ENCODE results near the gene NLN.

The NLN gene

GRCh38 chr5:65749956-65750355 is 28.0 kb downstream of the NLN start:
- no peak overlapping the region for H3K27ac ChIP-seq
- TF ChIP-seq CTCF (conservative IDR thresholded peaks at IDR 0.05) (no peak), ZFX (IDR thresholded peaks at IDR 0.05) (no peak)

- TF ChIP-seq ZFX (IDR thresholded peaks at IDR 0.05) (no peak), CTCF (conservative IDR thresholded peaks at IDR 0.05) (no peak)
- H3K27ac ChIP-seq, result no peak overlapping the region
These were observed 28.9 kb downstream of the NLN start for GRCh38 chr5:65750938-65751337.

GRCh38 chr5:65753189-65753588 is 31.2 kb downstream of the NLN start:
- TF ChIP-seq CTCF (conservative IDR thresholded peaks at IDR 0.05) (no peak), ZFX (IDR thresholded peaks at IDR 0.05) (no peak)
- H3K27ac ChIP-seq, result no peak overlapping the region

- H3K27ac ChIP-seq, result no peak overlapping the region
- TF ChIP-seq CTCF (conservative IDR thresholded peaks at IDR 0.05) (no peak), ZFX (IDR thresholded peaks at IDR 0.05) (no peak)
These were observed 36.6 kb downstream of the NLN start for GRCh38 chr5:65758546-65759144.

GRCh38 chr5:65760504-65761275 is 38.7 kb downstream of the NLN start:
- no peak overlapping the region for H3K27ac ChIP-seq
- TF ChIP-seq CTCF (conservative IDR thresholded peaks at IDR 0.05) (peak; percentile 47), ZFX (IDR thresholded peaks at IDR 0.05) (no peak)

- TF ChIP-seq CTCF (conservative IDR thresholded peaks at IDR 0.05) (no peak), ZFX (IDR thresholded peaks at IDR 0.05) (no peak)
- H3K27ac ChIP-seq, result no peak overlapping the region
These were observed 40.2 kb downstream of the NLN start for GRCh38 chr5:65762234-65762633.

- no peak overlapping the region for H3K27ac ChIP-seq
- no peak for TF ChIP-seq CTCF (conservative IDR thresholded peaks at IDR 0.05)
- TF ChIP-seq ZFX (IDR thresholded peaks at IDR 0.05), result no peak
These were observed 43.6 kb downstream of the NLN start for GRCh38 chr5:65765582-65765981.
